HG03469 (cell line): ENCODE data around the gene HELZ2.
"Not testable (repeated sequence)": the region's sequence is repeated elsewhere in the genome, so short reads cannot be mapped to it uniquely, and the experiment has no call there.

Experiments
- ATAC-seq: cut with Tn5 transposase; IDR thresholded peaks from one replicate; pipeline ENCODE4 v1.9.1; 2021; ENCODE audit warnings: mild to moderate bottlenecking, moderate library complexity, moderate number of reproducible peaks; ENCODE audit not compliant: unreplicated experiment

Gene HELZ2

DNA sequence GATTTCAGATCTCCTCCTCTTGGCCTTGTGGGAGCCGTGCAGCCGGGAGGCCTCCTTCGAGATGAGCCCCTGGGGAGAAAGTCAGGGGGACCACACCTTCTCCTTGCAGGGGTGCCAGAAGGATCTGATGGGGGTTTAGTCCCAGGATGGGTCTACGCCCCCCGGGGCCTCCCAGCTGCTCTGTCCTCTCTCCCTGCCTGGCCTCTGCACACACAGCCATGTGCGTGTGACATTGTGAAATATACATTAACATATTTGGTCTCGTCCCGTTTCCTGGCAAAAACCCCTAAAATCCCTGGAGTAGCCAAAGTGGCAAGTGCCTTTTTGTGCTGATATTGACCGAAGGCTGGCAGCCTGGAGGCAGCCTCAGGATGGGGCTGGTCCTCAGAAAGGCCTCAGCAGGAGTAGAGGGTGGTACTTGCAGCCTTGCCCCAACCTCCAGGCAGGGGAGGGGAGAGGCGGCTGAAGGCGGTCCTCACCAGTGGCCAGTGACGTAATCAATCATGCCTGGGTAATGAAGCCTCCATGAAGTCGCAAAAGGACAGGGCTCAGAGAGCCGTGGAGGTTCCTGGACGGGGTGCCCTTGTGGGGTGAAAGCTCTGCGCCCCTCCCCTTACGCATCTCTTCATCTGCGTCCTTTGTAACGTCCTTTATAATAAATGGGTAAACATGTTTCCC lies 5.1 kb upstream of the HELZ2 start:
- ATAC-seq = no peak

GRCh38 chr20:63578224-63579016 lies 4.4 kb upstream of the HELZ2 start:
- no peak for ATAC-seq

GRCh38 chr20:63577317-63577894 lies 3.4 kb upstream of the HELZ2 start:
- ATAC-seq = no peak

GRCh38 chr20:63576311-63576710 lies 2.3 kb upstream of the HELZ2 start:
- no peak for ATAC-seq

DNA sequence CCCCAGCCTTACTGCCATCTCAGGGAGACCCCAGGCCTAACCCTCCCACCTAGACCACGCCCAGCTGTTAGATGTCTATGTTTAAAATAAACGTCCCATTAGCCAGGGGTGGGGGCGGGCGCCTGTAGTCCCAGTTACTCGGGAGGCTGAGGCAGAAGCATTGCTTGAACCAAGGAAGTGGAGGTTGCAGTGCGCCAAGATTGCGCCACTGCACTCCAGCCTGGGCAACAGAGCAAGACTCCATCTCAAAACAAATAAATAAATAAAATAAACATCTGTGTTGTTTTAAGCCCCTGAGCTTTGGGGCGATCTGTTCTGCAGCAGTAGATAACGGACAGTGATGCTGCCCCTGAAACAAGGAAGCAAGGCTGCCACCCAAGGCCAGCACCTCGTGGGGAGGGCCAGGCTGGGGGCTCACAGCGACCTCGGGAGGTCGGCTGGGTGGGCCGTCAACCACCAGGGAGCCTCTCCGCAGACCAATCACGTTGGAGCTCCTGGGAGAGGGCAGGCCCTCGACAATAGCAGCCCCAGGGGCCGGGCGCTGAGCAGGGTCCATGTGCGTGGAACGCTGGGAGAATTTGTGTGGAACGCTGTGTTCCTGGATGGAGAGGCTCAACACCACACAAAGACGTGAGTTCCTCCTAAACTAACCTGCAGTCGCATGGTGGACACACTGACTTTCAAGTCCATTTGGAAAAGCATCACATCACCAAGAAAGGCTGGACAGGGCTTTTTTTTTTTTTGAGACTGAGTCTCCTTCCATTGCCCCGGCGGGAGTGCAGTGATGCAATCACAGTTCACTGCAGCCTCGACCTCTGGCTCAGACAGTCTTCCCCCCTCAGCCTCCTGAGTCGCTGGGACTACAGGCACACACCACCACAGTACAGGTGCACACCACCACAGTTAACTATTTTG lies 1.0 kb upstream of the HELZ2 start:
- no peak for ATAC-seq

- ATAC-seq = no peak
Measured at GRCh38 chr20:63573647-63574131, 350 bp downstream of the HELZ2 start.

GRCh38 chr20:63572788-63573646 lies 1.0 kb downstream of the HELZ2 start:
- no peak for ATAC-seq

DNA sequence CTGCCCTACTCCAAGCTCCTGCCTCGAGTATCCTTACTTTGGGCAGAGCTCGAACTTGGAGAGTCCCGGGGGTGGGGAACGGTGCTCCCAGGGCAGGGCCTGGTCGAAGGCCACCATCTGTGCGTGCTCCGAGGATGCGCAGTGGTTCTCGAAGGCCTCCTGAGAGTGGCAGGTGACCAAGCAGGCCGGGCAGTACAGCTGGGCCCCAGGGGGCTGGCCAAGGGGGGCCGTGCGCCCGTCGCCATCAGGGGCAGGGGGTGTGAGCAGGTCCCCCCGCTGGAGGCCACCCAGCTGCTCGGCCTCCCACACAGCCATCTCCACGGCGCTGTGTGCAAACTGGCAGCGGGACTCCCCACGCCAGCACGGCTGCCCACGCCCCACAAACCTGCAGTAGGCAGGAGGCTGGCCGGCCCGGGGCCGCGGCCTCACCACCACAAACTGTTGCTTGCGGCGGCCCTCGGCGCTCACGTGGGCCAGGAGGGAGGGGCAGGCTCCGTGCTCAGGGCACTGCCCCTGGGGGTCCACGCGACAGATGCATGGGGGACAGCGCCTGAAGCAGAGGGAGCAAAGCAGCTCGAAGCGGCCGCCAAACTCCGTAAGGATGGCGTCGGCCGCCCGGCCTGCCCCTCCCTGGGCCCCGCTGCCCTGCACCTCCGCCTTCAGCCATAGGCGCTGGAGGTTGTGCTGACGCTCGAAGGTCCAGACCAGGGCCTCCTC lies 1.8 kb downstream of the HELZ2 start:
- no peak for ATAC-seq

GRCh38 chr20:63571087-63571478 lies 3.0 kb downstream of the HELZ2 start:
- ATAC-seq = not testable (repeated sequence)

- no peak for ATAC-seq
Measured at GRCh38 chr20:63570281-63571086, 3.6 kb downstream of the HELZ2 start.

DNA sequence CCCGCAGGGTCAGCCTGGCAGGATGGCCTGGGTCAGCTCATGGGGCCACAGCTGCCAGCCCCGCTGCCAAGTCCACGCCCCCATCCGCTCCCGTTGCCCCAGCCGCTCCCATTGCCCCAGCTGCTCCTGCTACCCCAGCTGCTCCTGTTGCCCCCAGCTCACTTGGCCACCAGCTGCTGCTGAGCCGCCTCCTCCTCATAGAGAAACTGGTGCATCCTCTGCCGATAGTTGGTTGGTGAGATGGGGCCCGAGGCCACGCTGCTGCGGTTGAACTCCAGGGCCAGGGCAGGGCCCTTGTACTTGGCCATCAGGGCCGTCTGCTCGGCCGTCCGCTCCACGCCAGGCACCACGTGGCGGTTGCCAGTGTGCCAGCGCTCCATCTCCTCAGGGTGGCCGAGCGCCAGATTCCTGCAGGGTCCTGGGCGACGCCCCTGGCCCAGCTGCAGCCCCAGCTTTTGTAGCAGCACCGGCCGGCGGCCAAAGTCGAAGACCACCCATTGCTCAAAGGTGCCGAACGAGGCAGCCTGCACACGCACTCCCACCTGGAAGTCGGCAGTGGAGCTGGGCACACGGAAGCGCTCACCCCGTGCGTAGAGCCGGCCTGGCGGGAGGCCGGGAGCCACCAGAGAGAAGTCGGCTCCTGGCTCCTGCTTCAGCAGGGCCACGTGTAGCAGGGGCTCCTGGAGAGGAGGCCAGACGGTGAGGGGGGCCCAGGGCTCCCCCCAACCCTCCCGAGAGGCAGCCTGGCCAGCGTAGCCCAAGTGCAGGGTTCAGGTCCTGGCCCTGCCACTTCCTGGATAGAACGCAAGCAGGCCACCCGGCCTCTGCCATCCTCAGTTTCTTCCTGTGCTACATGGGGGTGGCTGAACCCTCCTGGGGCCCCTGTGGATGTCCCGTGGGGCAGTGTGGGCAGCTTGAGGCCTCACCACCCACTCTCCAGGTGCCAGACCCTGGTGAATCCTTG lies 4.8 kb downstream of the HELZ2 start:
- ATAC-seq = no peak

GRCh38 chr20:63568170-63568981 lies 5.7 kb downstream of the HELZ2 start:
- no peak for ATAC-seq

GRCh38 chr20:63567386-63568169 lies 6.5 kb downstream of the HELZ2 start:
- ATAC-seq = no peak

DNA sequence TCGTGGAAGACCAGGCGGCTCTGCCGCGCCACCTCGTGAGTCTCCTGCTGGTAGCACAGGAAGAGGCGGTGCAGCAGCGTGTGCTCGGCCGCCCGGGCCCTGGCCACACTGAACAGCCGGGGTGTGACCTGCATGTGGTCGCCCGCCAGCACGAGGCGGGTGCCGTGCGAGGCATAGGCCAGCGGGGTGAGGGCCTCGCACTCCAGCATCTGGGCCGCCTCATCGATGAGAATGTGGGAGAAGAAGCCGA lies 7.0 kb downstream of the HELZ2 start:
- ATAC-seq = no peak

DNA sequence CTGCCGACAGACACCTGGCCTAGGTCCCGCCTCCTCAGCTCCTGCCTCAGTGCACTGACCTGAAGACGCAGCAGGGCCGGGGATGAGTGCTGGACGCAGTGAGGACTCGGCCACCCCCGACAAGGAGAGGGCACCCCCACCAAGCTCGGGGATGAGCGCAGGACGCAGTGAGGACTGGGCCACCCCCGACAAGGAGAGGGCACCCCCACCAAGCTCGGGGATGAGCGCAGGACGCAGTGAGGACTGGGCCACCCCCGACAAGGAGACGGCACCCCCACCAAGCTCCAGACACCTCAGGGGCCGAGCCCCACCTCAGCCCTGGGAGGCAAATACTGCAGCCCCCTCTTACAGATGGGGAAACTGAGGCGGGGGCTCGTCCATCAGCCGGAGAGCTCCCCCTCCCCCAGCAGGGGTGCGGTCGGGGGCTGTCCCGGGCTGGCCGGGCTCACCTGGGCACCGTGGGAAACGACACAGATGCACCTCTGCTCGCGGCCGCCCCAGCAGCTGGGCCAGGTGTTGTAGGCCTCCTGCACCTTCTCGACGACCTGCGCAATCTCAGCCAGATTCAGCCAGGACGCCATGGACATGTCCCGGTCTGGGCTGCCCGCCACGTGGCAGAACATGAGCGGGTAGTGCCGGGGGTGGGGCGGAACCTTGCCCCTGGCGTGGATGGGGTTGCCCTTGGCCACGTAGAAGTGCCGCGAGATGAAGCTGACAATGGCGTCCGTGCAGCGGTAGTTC lies 7.5 kb downstream of the HELZ2 start:
- ATAC-seq = no peak
